Naive thymus-derived CD8-positive, alpha-beta T cell (primary cell): ENCODE measurements around the gene CIAO3. TPM values are rescaled to one million over a fixed set of nuclear protein-coding genes. Genes with fewer than 3 reads are reported as not detected.
A peak's percentile ranks its signal among the peaks of the same experiment; 100 is the strongest.
"Not testable (repeated sequence)": the region's sequence is repeated elsewhere in the genome, so short reads cannot be mapped to it uniquely, and the experiment has no call there.

Experiments
- ATAC-seq, 2 donors: fragments of 150-1000 bp; cut with Tn5 transposase in 1 of 2; sonication (Bioruptor Pico), chemical (Tn5 transposase) in 1 of 2; 1 replicate in 1 of 2; 2 replicates in 1 of 2; pipeline ENCODE4 v1.10.0; 2021; ENCODE audit warnings: mild to moderate bottlenecking in 2 of 2, moderate library complexity in 2 of 2
- POLR2A ChIA-PET: fragments of 350-600 bp; sonication (Branson Sonifier 250); formaldehyde crosslinking; loops from one replicate; lab custom pipeline; 2021; ENCODE audit warnings: antibody characterized with exemption; lab: Charles Lee
- DNase-seq, 10 donors: peaks; one replicate each; pipeline versions ENCODE4 v3.0.0 to v3.0.0-alpha.2; 2020 to 2022
- H3K27ac Mint-ChIP-seq, 10 donors: one replicate each; pipeline ENCODE4 v1.8.0; 2020 to 2022; ENCODE audit warnings: mild to moderate bottlenecking in 10 of 10, mixed read lengths in 10 of 10, moderate library complexity in 4 of 10, inconsistent platforms in 1 of 10
- H3K27me3 Mint-ChIP-seq, 5 donors: one replicate each; pipeline ENCODE4 v1.8.0; 2021 to 2022; ENCODE audit warnings: mixed read lengths in 5 of 5
- H3K36me3 Mint-ChIP-seq, 3 donors: one replicate each; pipeline ENCODE4 v1.8.0; 2020 to 2022; ENCODE audit warnings: mixed read lengths in 3 of 3, mild to moderate bottlenecking in 2 of 3, inconsistent platforms in 1 of 3
- H3K4me1 Mint-ChIP-seq, 4 donors: one replicate each; pipeline ENCODE4 v1.8.0; 2021 to 2022; ENCODE audit warnings: mixed read lengths in 4 of 4
- H3K4me3 Mint-ChIP-seq, 10 donors: one replicate each; pipeline ENCODE4 v1.8.0; 2020 to 2022; ENCODE audit warnings: mild to moderate bottlenecking in 10 of 10, mixed read lengths in 10 of 10, moderate library complexity in 6 of 10, inconsistent platforms in 1 of 10
- H3K9me3 Mint-ChIP-seq, 9 donors: one replicate each; pipeline ENCODE4 v1.8.0; 2020 to 2022; ENCODE audit warnings: mixed read lengths in 9 of 9, mild to moderate bottlenecking in 3 of 9, inconsistent platforms in 1 of 9, moderate library complexity in 1 of 9
- polyA plus RNA-seq, 3 donors: library from polyadenylated mRNA; unstranded; fragments of 300-500 nt; fragmentation: Illumina TruSeq; gene quantifications; one replicate each; pipeline ENCODE4 v1.2.3, GENCODE V29; 2021
- total RNA-seq, 8 experiments: library from RNA in 2 of 8; stranded (reverse) in 2 of 8; gene quantifications; one replicate each; pipeline ENCODE4 v1.2.3 and lab custom pipeline; 2021 to 2026

Gene CIAO3
- total and polyA plus RNA-seq, 5 experiments from 2014 or later: 13.7 to 56.4 (median 25.7) TPM

- Mint-ChIP-seq H3K27me3 (peaks cover 0 to 2% (median 0%) of the 10 kb centered on the region in 5 donors), H3K4me1 (peaks cover 0 to 2% (median under 1%) of the 10 kb centered on the region in 4 donors), H3K36me3 (no peaks in the 10 kb centered on the region), H3K4me3 (no peak overlapping the region), H3K9me3 (no peaks in the 10 kb centered on the region), H3K27ac (no peak overlapping the region)
- peak in 1 of 10 donors; percentile 53 for DNase-seq
- POLR2A ChIA-PET: no interaction called here
- no peak for ATAC-seq
These were observed 21.9 kb upstream of the CIAO3 start for GRCh38 chr16:762595-763268.

GRCh38 chr16:761625-762513 is 21.1 kb upstream of the CIAO3 start:
- H3K4me3 Mint-ChIP-seq: no peak overlapping the region
- H3K36me3 Mint-ChIP-seq: no peaks in the 10 kb centered on the region
- POLR2A ChIA-PET: no interaction called here
- no peak overlapping the region for H3K27ac Mint-ChIP-seq
- DNase-seq (peak in 1 of 10 donors; percentile 52), ATAC-seq (no peak)
- H3K9me3 Mint-ChIP-seq: no peaks in the 10 kb centered on the region
- peaks cover 0 to 6% (median 1%) of the 10 kb centered on the region in 4 donors for H3K4me1 Mint-ChIP-seq
- peaks cover 0 to 5% (median 0%) of the 10 kb centered on the region in 5 donors for H3K27me3 Mint-ChIP-seq

- Mint-ChIP-seq H3K4me1 (peaks cover 0 to 8% (median 1%) of the 10 kb centered on the region in 4 donors), H3K36me3 (no peaks in the 10 kb centered on the region), H3K9me3 (peaks cover 0 to 2% (median 0%) of the 10 kb centered on the region in 9 donors), H3K27me3 (peaks cover 0 to 8% (median 2%) of the 10 kb centered on the region in 5 donors), H3K27ac (no peak within 1 kb of the TSS), H3K4me3 (no peak within 1 kb of the TSS)
- DNase-seq: no peak
- no peak for ATAC-seq
- POLR2A ChIA-PET: interaction anchor here (0.6 kb wide), 1 partner anchor 1027 kb away, joined by 8 read pairs; no protein-coding TSS in a partner anchor
These were observed 19.9 kb upstream of the CIAO3 start, which contains the start of gene MSLN for GRCh38 chr16:760545-761343. TSS of gene MSLN (plus strand) at chr16:760734. CDS start at chr16:762681, 1,947 bp downstream.

GRCh38 chr16:760065-760464 is 19.3 kb upstream of the CIAO3 start:
- DNase-seq: no peak
- Mint-ChIP-seq H3K4me1 (peaks cover 0 to 8% (median 1%) of the 10 kb centered on the region in 4 donors), H3K36me3 (no peaks in the 10 kb centered on the region), H3K27ac (no peak overlapping the region), H3K27me3 (peaks cover 0 to 8% (median 2%) of the 10 kb centered on the region in 5 donors), H3K4me3 (no peak overlapping the region), H3K9me3 (peaks cover 0 to 2% (median 0%) of the 10 kb centered on the region in 9 donors)
- POLR2A ChIA-PET: no interaction called here
- ATAC-seq: no peak

- POLR2A ChIA-PET: no interaction called here
- Mint-ChIP-seq H3K27ac (no peak overlapping the region), H3K9me3 (peaks cover 0 to 2% (median 0%) of the 10 kb centered on the region in 9 donors), H3K36me3 (no peaks in the 10 kb centered on the region), H3K4me3 (no peak overlapping the region), H3K27me3 (peaks cover 0 to 8% (median 2%) of the 10 kb centered on the region in 5 donors), H3K4me1 (peaks cover 0 to 11% (median 4%) of the 10 kb centered on the region in 4 donors)
- no peak for ATAC-seq
- no peak for DNase-seq
These were observed 18.5 kb upstream of the CIAO3 start for GRCh38 chr16:759110-759910.

- H3K27ac Mint-ChIP-seq: no peak overlapping the region
- ATAC-seq (no peak), DNase-seq (no peak)
- no peaks in the 10 kb centered on the region for H3K36me3 Mint-ChIP-seq
- POLR2A ChIA-PET: no interaction called here
- peaks cover 0 to 11% (median 4%) of the 10 kb centered on the region in 4 donors for H3K4me1 Mint-ChIP-seq
- H3K4me3 Mint-ChIP-seq: no peak overlapping the region
- peaks cover 0 to 8% (median 2%) of the 10 kb centered on the region in 5 donors for H3K27me3 Mint-ChIP-seq
- peaks cover 0 to 2% (median 0%) of the 10 kb centered on the region in 9 donors for H3K9me3 Mint-ChIP-seq
These were observed 15.6 kb upstream of the CIAO3 start for GRCh38 chr16:756428-756827.

- Mint-ChIP-seq H3K36me3 (no peaks in the 10 kb centered on the region), H3K27ac (no peak overlapping the region), H3K4me1 (peaks cover 0 to 11% (median 4%) of the 10 kb centered on the region in 4 donors), H3K4me3 (no peak overlapping the region), H3K27me3 (peaks cover 0 to 8% (median 2%) of the 10 kb centered on the region in 5 donors), H3K9me3 (peaks cover 0 to 2% (median 0%) of the 10 kb centered on the region in 9 donors)
- POLR2A ChIA-PET: interaction anchor here (0.7 to 0.8 kb wide), 2 partner anchors 30 to 104 kb away, joined by 3 to 5 read pairs; no protein-coding TSS in a partner anchor
- peak in 1 of 2 donors; percentile 86 for ATAC-seq
- DNase-seq: no peak
These were observed 13.9 kb upstream of the CIAO3 start for GRCh38 chr16:754656-755055.

GRCh38 chr16:754121-754607 is 13.4 kb upstream of the CIAO3 start:
- not testable (repeated sequence) for DNase-seq, H3K9me3 Mint-ChIP-seq, ATAC-seq, H3K36me3 Mint-ChIP-seq, H3K4me3 Mint-ChIP-seq, H3K27me3 Mint-ChIP-seq
- H3K4me1 Mint-ChIP-seq: peaks cover 0 to 11% (median 4%) of the 10 kb centered on the region in 4 donors
- peak overlapping the region in 1 of 10 donors; percentile 59 for H3K27ac Mint-ChIP-seq
- POLR2A ChIA-PET: interaction anchor here (0.7 to 0.8 kb wide), 2 partner anchors 31 to 104 kb away, joined by 3 to 5 read pairs; no protein-coding TSS in a partner anchor

GRCh38 chr16:752007-752312 is 11.2 kb upstream of the CIAO3 start:
- Mint-ChIP-seq H3K4me3 (no peak overlapping the region), H3K4me1 (peaks cover 0 to 6% (median 3%) of the 10 kb centered on the region in 4 donors)

GRCh38 chr16:751152-752006 is 10.6 kb upstream of the CIAO3 start:
- no peaks in the 10 kb centered on the region for H3K36me3 Mint-ChIP-seq
- DNase-seq (no peak), ATAC-seq (no peak)
- POLR2A ChIA-PET: interaction anchor here (0.7 kb wide), 1 partner anchor 67 kb away, joined by 3 read pairs; the partner anchor contains the start of gene JMJD8
- no peak overlapping the region for H3K4me3 Mint-ChIP-seq
- peaks cover 0 to 6% (median 4%) of the 10 kb centered on the region in 4 donors for H3K4me1 Mint-ChIP-seq
- H3K27me3 Mint-ChIP-seq: peaks cover 0 to 2% (median 0%) of the 10 kb centered on the region in 5 donors
- no peaks in the 10 kb centered on the region for H3K9me3 Mint-ChIP-seq
- H3K27ac Mint-ChIP-seq: peak overlapping the region in 1 of 10 donors; percentile 9

More at GRCh38 chr16:752007-752312, 11.2 kb upstream of the CIAO3 start:
- POLR2A ChIA-PET: interaction anchor here (0.7 kb wide), 1 partner anchor 68 kb away, joined by 3 read pairs; the partner anchor contains the start of gene JMJD8
- H3K36me3 Mint-ChIP-seq: no peaks in the 10 kb centered on the region
- no peak for DNase-seq
- ATAC-seq: no peak
- peaks cover 0 to 2% (median 0%) of the 10 kb centered on the region in 9 donors for H3K9me3 Mint-ChIP-seq
- peaks cover 0 to 4% (median 0%) of the 10 kb centered on the region in 5 donors for H3K27me3 Mint-ChIP-seq
- H3K27ac Mint-ChIP-seq: peak overlapping the region in 2 of 10 donors; percentile 9 to 11
